Fibroblast of mammary gland (primary cell): ENCODE measurements around the gene DCAF8.

Source experiments
- DNase-seq: peaks from one replicate; pipeline ENCODE4 v3.0.0-alpha.2; 2010; ENCODE audit warnings: low read depth
- H3K4me3 ChIP-seq: 2 replicates; pipeline ENCODE4 v1.5.1; 2011; ENCODE audit warnings: low read depth, mild to moderate bottlenecking, low read length, moderate library complexity; ENCODE audit not compliant: control insufficient read depth
- TF ChIP-seq, protein P1 (sequence below): conservative IDR thresholded peaks from 2 replicates; pipeline ENCODE4 v1.5.1; 2011; ENCODE audit warnings: low read depth, low read length, inconsistent platforms; ENCODE audit not compliant: control insufficient read depth, insufficient read depth

DCAF8 gene

DNA sequence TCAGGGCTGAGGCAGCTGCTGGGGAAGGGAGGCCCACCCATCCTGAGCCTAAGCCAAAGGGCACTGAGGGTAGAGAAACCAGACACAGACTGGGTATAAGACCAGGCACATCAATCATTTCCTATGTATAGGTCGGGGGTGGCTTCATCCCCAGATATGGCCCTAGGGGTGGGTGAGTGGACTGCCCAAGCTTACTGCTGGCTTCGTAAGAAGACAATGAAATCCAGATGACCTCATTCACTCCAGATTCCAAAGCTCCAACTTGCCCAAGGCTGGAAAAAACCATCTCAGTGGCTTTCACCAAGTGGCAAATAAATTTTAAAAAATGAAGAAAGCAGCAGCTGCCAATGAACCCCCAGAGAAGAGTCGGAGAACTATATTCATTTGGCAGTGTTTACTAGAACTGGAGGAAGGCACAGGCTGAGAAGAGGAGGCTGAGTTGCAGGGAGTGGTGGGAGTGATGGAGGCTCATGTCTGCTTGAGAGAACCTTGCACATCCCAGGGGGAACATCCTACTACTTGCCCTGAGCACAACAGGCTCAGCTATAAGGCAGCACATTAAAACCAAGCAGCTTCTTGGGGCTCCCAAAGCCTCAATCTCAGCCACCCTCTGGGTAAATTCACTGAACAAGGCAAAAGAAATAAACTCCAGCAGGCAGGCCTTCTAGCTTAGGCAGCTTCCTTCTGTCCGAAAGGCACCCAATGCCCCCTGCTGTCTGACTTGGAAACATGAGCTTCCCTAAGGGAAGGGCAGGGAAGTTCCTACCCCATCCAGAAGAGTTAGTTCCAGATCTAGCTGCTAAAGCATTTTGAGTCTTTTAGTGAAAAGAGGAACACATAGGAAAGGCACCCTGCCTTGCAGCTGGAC, 43.1 kb downstream of the DCAF8 start:
- H3K4me3 ChIP-seq = no peak overlapping the region
- peak; percentile 76 for DNase-seq
- TF ChIP-seq, protein P1, sequence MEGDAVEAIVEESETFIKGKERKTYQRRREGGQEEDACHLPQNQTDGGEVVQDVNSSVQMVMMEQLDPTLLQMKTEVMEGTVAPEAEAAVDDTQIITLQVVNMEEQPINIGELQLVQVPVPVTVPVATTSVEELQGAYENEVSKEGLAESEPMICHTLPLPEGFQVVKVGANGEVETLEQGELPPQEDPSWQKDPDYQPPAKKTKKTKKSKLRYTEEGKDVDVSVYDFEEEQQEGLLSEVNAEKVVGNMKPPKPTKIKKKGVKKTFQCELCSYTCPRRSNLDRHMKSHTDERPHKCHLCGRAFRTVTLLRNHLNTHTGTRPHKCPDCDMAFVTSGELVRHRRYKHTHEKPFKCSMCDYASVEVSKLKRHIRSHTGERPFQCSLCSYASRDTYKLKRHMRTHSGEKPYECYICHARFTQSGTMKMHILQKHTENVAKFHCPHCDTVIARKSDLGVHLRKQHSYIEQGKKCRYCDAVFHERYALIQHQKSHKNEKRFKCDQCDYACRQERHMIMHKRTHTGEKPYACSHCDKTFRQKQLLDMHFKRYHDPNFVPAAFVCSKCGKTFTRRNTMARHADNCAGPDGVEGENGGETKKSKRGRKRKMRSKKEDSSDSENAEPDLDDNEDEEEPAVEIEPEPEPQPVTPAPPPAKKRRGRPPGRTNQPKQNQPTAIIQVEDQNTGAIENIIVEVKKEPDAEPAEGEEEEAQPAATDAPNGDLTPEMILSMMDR = peak; percentile 76

DNA sequence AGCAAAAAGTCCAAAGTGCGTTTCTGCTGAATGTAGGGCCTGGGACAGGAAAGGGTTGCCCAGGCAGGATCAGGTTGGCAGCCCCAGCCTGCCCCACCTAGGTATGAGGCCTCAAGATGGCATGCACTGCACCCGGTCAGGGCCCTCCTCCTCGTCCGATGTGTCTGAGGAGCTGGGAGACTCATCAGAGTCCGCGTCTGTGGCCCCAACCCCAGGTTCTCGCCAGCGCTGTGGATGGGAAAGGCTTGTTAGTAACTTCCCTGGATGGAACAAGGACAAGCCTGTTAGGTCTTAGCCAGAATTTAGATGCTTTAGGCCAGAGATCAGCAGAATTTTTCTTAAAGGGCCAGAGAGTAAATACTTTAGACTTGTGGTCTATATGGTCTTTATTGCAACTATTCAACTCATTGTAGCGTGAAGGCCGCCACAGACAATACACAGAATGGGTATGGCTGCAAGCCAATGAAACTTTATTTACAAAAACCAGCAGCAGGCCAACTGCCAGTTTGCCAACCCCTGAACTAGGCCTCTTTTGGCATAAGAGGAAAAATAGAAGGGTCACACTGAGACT, 44.8 kb downstream of the DCAF8 start:
- no peak overlapping the region for H3K4me3 ChIP-seq
- DNase-seq = peak; percentile 21
- TF ChIP-seq, protein P1 = no peak

DNA sequence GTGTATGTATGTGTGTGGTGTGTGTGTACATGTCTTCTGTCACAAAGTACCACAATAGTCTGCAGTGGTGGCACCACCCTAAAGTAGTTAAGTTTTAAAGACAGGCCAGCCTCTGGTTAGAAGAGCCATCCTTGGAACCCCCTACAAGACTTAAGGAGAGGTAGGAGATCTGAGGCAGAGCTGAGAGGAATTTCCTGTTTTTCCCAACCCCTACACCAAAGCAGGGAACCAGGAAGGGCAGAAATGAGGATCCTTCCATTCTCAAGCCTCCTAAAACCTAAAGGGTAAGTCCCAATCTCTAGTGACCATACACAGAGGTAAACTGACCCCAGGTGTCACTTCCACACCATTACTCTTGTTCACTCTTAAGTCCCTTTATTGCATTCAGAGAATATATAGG, 46.0 kb downstream of the DCAF8 start:
- TF ChIP-seq, protein P1 = no peak
- no peak overlapping the region for H3K4me3 ChIP-seq
- DNase-seq = no peak

DNA sequence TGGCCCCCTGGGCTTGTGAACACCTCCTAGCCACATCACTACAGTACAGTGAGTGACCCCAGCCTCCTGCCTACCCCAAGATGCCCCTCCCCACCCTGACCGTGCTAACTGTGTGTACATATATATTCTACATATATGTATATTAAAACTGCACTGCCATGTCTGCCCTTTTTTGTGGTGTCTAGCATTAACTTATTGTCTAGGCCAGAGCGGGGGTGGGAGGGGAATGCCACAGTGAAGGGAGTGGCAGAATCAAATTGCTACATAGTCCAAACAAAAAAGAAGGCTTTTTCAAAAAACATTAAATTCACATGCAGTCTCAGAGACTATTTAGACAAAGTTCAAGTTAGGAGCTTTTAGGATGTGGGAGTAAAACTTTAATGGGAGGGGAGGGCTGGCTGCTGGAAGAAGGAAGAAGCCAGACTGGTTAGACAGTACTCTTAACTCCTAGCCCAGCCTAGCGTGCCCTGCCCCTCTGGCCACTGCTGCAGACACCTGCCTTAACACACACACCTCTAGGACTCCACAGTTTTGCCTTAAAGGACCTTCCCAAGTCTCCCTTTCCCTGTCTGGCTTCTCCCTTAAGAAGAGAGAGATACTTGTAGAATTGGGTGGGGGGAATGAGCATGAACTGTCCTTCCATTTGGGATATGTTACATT, 47.7 kb downstream of the DCAF8 start:
- H3K4me3 ChIP-seq = no peak overlapping the region
- TF ChIP-seq, protein P1 = no peak
- no peak for DNase-seq

DNA sequence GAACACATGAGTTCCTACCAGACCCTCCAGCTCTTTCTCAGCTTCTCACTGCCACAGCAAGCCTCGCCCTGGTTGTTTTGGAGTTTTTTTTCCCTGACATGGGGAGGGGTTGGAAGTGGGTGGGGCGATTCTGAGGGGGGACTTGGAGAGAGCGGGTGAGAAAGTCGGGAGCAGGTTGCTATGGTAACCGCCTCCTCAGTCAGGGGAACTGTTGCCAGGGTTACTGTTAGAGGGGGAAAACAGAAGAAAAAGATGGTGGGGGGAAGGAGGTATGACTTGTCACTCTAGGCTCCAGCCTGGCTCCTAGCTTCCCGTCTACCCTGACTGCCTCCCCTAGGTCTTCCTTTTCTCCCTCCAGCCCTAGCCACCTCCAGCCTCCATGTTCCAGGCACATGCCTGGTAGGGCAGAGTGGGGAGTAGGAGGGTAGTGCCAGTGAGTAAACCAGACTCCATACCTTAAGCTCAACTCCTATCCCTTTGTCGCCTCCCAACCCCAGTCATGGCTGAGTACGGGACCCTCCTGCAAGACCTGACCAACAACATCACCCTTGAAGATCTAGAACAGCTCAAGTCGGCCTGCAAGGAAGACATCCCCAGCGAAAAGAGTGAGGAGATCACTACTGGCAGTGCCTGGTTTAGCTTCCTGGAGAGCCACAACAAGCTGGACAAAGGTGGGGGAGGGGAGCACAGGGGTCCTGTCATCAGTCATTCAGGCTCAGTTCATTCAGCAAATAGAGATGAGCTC, 51.1 kb downstream of the DCAF8 start:
- TF ChIP-seq, protein P1 = no peak
- H3K4me3 ChIP-seq = no peak overlapping the region
- DNase-seq = no peak

DNA sequence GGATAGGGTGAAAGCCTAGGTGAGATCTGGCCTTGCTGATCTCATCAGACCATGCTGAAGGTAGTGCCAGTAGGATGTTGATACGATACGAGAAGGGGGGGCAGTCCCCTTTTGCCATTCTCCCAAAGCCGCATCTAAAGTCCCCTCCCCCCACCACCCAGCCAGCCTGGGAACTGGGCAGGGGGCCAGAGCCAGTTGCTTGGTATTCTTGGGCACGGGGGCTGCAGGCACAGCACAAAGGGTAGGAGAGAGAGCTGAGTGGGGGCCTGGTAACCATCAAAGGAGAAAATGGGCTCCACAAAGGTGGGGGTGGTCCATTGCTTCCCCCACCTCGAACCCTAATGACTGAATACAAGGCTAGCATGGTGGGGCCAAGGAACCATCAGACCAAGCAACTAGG, 51.8 kb downstream of the DCAF8 start:
- no peak overlapping the region for H3K4me3 ChIP-seq
- no peak for DNase-seq
- TF ChIP-seq, protein P1 = no peak
